ENCODE results near the gene LAMA2. TPM values are rescaled to one million over a fixed set of nuclear protein-coding genes. Genes with fewer than 3 reads are reported as not detected.
A peak's percentile ranks its signal among the peaks of the same experiment; 100 is the strongest.
"Not testable (repeated sequence)": the region's sequence is repeated elsewhere in the genome, so short reads cannot be mapped to it uniquely, and the experiment has no call there.

The LAMA2 gene
- total RNA-seq, 1 donor from 2014 or later: 18.0 TPM

DNA sequence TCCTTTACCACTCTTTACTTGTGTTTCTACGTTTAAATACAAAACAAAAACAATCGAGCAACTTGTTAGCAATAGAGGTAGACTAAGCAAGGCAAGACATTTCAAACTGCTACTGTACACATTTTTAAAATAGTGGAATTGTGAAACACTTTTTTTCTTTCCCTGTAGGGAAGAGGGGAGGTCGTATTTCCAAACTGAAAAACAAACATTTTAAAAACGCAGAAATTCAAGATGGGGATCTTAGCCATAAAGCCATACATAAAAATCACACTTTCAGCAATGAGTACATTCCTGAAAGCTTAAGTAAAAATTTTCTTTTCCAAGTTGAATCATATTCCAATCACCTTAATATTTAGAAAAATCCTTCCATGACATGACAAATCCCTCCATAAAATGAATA, 267.6 kb downstream of the LAMA2 start:
- no peak overlapping the region for H3K27ac Mint-ChIP-seq (ENCODE audit: unreplicated experiment)
- DNase-seq (ENCODE audit: extremely low spot score, unreplicated experiment): no peak
- no peaks in the 10 kb centered on the region for H3K9me3 Mint-ChIP-seq (ENCODE audit: unreplicated experiment)
- no peaks in the 10 kb centered on the region for H3K36me3 Mint-ChIP-seq (ENCODE audit: unreplicated experiment)
- TF ChIP-seq, protein P1, sequence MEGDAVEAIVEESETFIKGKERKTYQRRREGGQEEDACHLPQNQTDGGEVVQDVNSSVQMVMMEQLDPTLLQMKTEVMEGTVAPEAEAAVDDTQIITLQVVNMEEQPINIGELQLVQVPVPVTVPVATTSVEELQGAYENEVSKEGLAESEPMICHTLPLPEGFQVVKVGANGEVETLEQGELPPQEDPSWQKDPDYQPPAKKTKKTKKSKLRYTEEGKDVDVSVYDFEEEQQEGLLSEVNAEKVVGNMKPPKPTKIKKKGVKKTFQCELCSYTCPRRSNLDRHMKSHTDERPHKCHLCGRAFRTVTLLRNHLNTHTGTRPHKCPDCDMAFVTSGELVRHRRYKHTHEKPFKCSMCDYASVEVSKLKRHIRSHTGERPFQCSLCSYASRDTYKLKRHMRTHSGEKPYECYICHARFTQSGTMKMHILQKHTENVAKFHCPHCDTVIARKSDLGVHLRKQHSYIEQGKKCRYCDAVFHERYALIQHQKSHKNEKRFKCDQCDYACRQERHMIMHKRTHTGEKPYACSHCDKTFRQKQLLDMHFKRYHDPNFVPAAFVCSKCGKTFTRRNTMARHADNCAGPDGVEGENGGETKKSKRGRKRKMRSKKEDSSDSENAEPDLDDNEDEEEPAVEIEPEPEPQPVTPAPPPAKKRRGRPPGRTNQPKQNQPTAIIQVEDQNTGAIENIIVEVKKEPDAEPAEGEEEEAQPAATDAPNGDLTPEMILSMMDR (IDR thresholded peaks at IDR 0.05): no peak
- H3K4me3 Mint-ChIP-seq (ENCODE audit: unreplicated experiment): no peak overlapping the region
- no peaks in the 10 kb centered on the region for H3K4me1 Mint-ChIP-seq (ENCODE audit: unreplicated experiment)
- H3K27me3 Mint-ChIP-seq (ENCODE audit: unreplicated experiment): peaks cover 7% of the 10 kb centered on the region

- H3K27ac Mint-ChIP-seq (ENCODE audit: unreplicated experiment): no peak overlapping the region
- no peak for DNase-seq (ENCODE audit: extremely low spot score, unreplicated experiment)
- TF ChIP-seq, protein P1 (IDR thresholded peaks at IDR 0.05): no peak
- no peaks in the 10 kb centered on the region for H3K4me1 Mint-ChIP-seq (ENCODE audit: unreplicated experiment)
- H3K4me3 Mint-ChIP-seq (ENCODE audit: unreplicated experiment): no peak overlapping the region
- peaks cover 7% of the 10 kb centered on the region for H3K27me3 Mint-ChIP-seq (ENCODE audit: unreplicated experiment)
- H3K36me3 Mint-ChIP-seq (ENCODE audit: unreplicated experiment): no peaks in the 10 kb centered on the region
- H3K9me3 Mint-ChIP-seq (ENCODE audit: unreplicated experiment): no peaks in the 10 kb centered on the region
Measured at GRCh38 chr6:129153257-129153656, 270.3 kb downstream of the LAMA2 start.

GRCh38 chr6:129159242-129159641, 276.3 kb downstream of the LAMA2 start:
- H3K27me3 Mint-ChIP-seq (ENCODE audit: unreplicated experiment); H3K4me3 Mint-ChIP-seq (ENCODE audit: unreplicated experiment); H3K4me1 Mint-ChIP-seq (ENCODE audit: unreplicated experiment); H3K27ac Mint-ChIP-seq (ENCODE audit: unreplicated experiment); H3K9me3 Mint-ChIP-seq (ENCODE audit: unreplicated experiment); H3K36me3 Mint-ChIP-seq (ENCODE audit: unreplicated experiment); DNase-seq (ENCODE audit: extremely low spot score, unreplicated experiment): not testable (repeated sequence)

DNA sequence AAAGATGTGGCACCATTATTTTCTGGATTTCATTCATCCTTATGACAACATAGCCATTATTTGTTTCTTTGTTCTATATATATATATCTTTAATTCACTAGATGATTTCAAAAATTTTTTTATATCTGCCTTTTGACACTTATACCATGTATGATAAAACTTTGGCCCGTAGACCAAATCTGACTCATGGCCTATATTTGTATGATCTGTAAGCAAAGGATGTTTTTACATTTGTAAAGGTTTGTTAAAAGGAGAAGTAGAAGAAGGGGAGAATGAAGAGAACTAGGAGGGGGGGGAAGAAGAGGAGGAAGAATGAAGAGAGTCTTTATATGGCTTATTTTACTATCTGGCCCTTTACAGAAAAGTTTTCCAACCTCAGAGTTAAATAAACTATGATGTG, 279.7 kb downstream of the LAMA2 start:
- Mint-ChIP-seq H3K4me1 (ENCODE audit: unreplicated experiment) (no peaks in the 10 kb centered on the region), H3K4me3 (ENCODE audit: unreplicated experiment) (no peak overlapping the region), H3K36me3 (ENCODE audit: unreplicated experiment) (no peaks in the 10 kb centered on the region), H3K27me3 (ENCODE audit: unreplicated experiment) (no peaks in the 10 kb centered on the region), H3K27ac (ENCODE audit: unreplicated experiment) (no peak overlapping the region), H3K9me3 (ENCODE audit: unreplicated experiment) (no peaks in the 10 kb centered on the region)
- TF ChIP-seq, protein P1 (IDR thresholded peaks at IDR 0.05): no peak
- no peak for DNase-seq (ENCODE audit: extremely low spot score, unreplicated experiment)

DNA sequence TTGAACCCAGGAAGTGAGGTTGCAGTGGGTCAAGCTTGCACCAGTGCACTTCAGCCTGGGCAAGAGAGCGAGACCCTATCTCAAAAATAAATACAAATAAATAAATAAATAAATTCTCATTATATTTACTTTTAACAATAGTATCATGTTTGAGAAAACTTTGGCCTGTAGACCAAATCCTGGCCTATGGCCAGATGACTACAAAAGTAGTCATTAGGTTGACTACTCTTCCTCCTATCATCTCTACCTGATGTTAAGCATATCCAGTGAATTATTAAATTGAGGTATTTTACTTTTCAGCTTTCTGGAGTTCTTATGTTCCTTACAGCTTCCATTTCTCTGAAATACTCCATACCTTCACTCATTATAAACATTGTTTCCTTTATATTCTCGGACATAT, 280.6 kb downstream of the LAMA2 start:
- Mint-ChIP-seq H3K4me1 (ENCODE audit: unreplicated experiment) (no peaks in the 10 kb centered on the region), H3K36me3 (ENCODE audit: unreplicated experiment) (no peaks in the 10 kb centered on the region), H3K9me3 (ENCODE audit: unreplicated experiment) (no peaks in the 10 kb centered on the region), H3K27ac (ENCODE audit: unreplicated experiment) (no peak overlapping the region), H3K4me3 (ENCODE audit: unreplicated experiment) (no peak overlapping the region), H3K27me3 (ENCODE audit: unreplicated experiment) (no peaks in the 10 kb centered on the region)
- TF ChIP-seq, protein P1 (IDR thresholded peaks at IDR 0.05): no peak
- DNase-seq (ENCODE audit: extremely low spot score, unreplicated experiment): no peak

- TF ChIP-seq, protein P1 (IDR thresholded peaks at IDR 0.05): no peak
- H3K27ac Mint-ChIP-seq (ENCODE audit: unreplicated experiment): no peak overlapping the region
- no peaks in the 10 kb centered on the region for H3K4me1 Mint-ChIP-seq (ENCODE audit: unreplicated experiment)
- no peak overlapping the region for H3K4me3 Mint-ChIP-seq (ENCODE audit: unreplicated experiment)
- H3K27me3 Mint-ChIP-seq (ENCODE audit: unreplicated experiment): no peaks in the 10 kb centered on the region
- H3K9me3 Mint-ChIP-seq (ENCODE audit: unreplicated experiment): no peaks in the 10 kb centered on the region
- DNase-seq (ENCODE audit: extremely low spot score, unreplicated experiment): no peak
- H3K36me3 Mint-ChIP-seq (ENCODE audit: unreplicated experiment): no peaks in the 10 kb centered on the region
Measured at GRCh38 chr6:129164032-129164431, 281.1 kb downstream of the LAMA2 start.

DNA sequence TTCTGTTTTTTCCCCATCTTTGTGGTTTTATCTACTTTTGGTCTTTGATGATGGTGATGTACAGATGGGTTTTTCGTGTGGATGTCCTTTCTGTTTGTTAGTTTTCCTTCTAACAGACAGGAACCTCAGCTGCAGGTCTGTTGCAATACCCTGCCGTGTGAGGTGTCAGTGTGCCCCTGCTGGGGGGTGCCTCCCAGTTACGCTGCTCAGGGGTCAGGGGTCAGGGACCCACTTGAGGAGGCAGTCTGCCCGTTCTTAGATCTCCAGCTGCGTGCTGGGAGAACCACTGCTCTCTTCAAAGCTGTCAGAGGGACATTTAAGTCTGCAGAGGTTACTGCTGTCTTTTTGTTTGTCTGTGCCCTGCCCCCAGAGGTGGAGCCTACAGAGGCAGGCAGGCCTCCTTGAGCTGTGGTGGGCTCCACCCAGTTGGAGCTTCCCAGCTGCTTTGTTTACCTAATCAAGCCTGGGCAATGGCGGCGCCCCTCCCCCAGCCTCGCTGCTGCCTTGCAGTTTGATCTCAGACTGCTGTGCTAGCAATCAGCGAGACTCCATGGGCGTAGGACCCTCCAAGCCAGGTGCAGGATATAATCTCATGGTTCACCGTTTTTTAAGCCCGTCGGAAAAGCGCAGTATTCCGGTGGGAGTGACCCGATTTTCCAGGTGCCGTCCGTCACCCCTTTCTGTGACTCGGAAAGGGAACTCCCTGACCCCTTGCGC, 289.5 kb downstream of the LAMA2 start:
- H3K9me3 Mint-ChIP-seq (ENCODE audit: unreplicated experiment); H3K36me3 Mint-ChIP-seq (ENCODE audit: unreplicated experiment); H3K27me3 Mint-ChIP-seq (ENCODE audit: unreplicated experiment); H3K4me1 Mint-ChIP-seq (ENCODE audit: unreplicated experiment); H3K27ac Mint-ChIP-seq (ENCODE audit: unreplicated experiment); DNase-seq (ENCODE audit: extremely low spot score, unreplicated experiment): not testable (repeated sequence)
- H3K4me3 Mint-ChIP-seq (ENCODE audit: unreplicated experiment): peak overlapping the region; percentile 57

Measured in osteocyte (in vitro differentiated cells).